Stomach (tissue), 9 donors: ENCODE results near the gene ERGIC2. TPM values are rescaled to one million over a fixed set of nuclear protein-coding genes. Genes with fewer than 3 reads are reported as not detected.
"Not testable (repeated sequence)": the region's sequence is repeated elsewhere in the genome, so short reads cannot be mapped to it uniquely, and the experiment has no call there.

Experiments
- DNase-seq, 2 donors: peaks; one replicate each; pipeline versions ENCODE4 v3.0.0 to v3.0.0-alpha.2; 2013 to 2019
- H3K27ac ChIP-seq, 5 donors: fragments of 200-600 bp in 4 of 5; sonication (generic) in 4 of 5; one replicate each; pipeline ENCODE4 v1.5.1; 2013 to 2019; ENCODE audit warnings: mild to moderate bottlenecking in 1 of 5, moderate library complexity in 1 of 5
- H3K27me3 ChIP-seq, 3 donors: fragments of 200-600 bp; sonication (generic); one replicate each; pipeline ENCODE4 v1.5.1; 2017 to 2019; ENCODE audit warnings: mixed run types in 1 of 3
- H3K36me3 ChIP-seq, 4 donors: fragments of 200-600 bp; sonication (generic); 1 replicate in 3 of 4; 2 replicates in 1 of 4; pipeline ENCODE4 v1.5.1; 2016 to 2019
- H3K4me1 ChIP-seq, 4 donors: fragments of 200-600 bp; sonication (generic); one replicate each; pipeline ENCODE4 v1.5.1; 2016 to 2019
- H3K4me3 ChIP-seq, 4 donors: fragments of 200-600 bp; sonication (generic) in 3 of 4; one replicate each; pipeline ENCODE4 v1.5.1; 2016 to 2019; ENCODE audit warnings: mild to moderate bottlenecking in 1 of 4
- H3K9me3 ChIP-seq, 4 donors: fragments of 200-600 bp; sonication (generic); one replicate each; pipeline ENCODE4 v1.5.1; 2016 to 2019
- CTCF ChIP-seq, 7 experiments: fragments of 450-650 bp in 4 of 7; fragments of 200-600 bp in 3 of 7; sonication (generic) in 3 of 7; IDR thresholded peaks; one replicate each; pipeline ENCODE4 v1.5.1; 2016 to 2019; ENCODE audit warnings: antibody characterized with exemption in 7 of 7, control low read depth in 2 of 7, mild to moderate bottlenecking in 1 of 7
- EP300 ChIP-seq: sonication (generic); formaldehyde crosslinking; IDR thresholded peaks from one replicate; pipeline ENCODE4 v1.6.1; 2017; ENCODE audit warnings: antibody characterized with exemption
- POLR2A ChIP-seq, 4 donors: fragments of 450-650 bp; IDR thresholded peaks; one replicate each; pipeline ENCODE4 v1.6.1; 2016; ENCODE audit warnings: antibody characterized with exemption in 4 of 4, control low read depth in 2 of 4, mild to moderate bottlenecking in 1 of 4, moderate library complexity in 1 of 4
- POLR2AphosphoS5 ChIP-seq, 3 donors: sonication (generic); formaldehyde crosslinking; IDR thresholded peaks; one replicate each; pipeline ENCODE4 v1.6.1; 2016; ENCODE audit warnings: antibody characterized with exemption in 3 of 3
- WGBS, 5 donors: extraction: QIAGEN DNeasy Blood & Tissue Kit in 3 of 5; methylation state at CpG; one replicate each; pipeline versions ENCODE4 v1.1.5 to v1.1.7; 2013 to 2018; 5-methylcytosine and 5-hydroxymethylcytosine counted together
- intact Hi-C: fragments of 100-400 bp; cut with DNase I; formaldehyde crosslinking; loops from one replicate; pipeline ENCODE4 v1.15.1; 2023; ENCODE audit warnings: low total_unique reads
- polyA plus RNA-seq, 3 donors: library from polyadenylated mRNA; stranded (reverse); fragments of 200-250 nt; gene quantifications; one replicate each; pipeline ENCODE4 v1.2.3, GENCODE V29; 2013
- total RNA-seq, 5 donors: library from RNA; depleted of rRNA; stranded (reverse); fragments of >200 nt; gene quantifications; one replicate each; pipeline versions ENCODE4 v1.1.0 to v1.2.3, GENCODE V29; 2014 to 2016
- donor health status: healthy with polysubstance abuse.
- donor health status: Bipolar disorder and iron deficiency.
- donor health status: healthy.

The ERGIC2 gene
- total and polyA plus RNA-seq, 8 donors, result 17.4 to 45.7 (median 33.2) TPM

- intact Hi-C loops, result no loop called here
- 45 to 95% (median 90%) methylated on average over 2 of the region's 2 CpGs for WGBS, 5 donors
- DNase-seq, result no peak
- H3K4me3 ChIP-seq, result no peak overlapping the region
- no peak overlapping the region for H3K27ac ChIP-seq
- TF ChIP-seq EP300 (no peak), CTCF (IDR thresholded peaks at IDR 0.05) (no peak), POLR2A (IDR thresholded peaks at IDR 0.05) (no peak), POLR2AphosphoS5 (IDR thresholded peaks at IDR 0.05) (no peak)
- no peaks in the 10 kb centered on the region for H3K4me1 ChIP-seq
- H3K27me3 ChIP-seq, result no peaks in the 10 kb centered on the region
- H3K9me3 ChIP-seq, result no peaks in the 10 kb centered on the region
- H3K36me3 ChIP-seq, result peaks cover 0 to 4% (median 0%) of the 10 kb centered on the region in 4 donors
These were observed 74.7 kb downstream of the ERGIC2 start for GRCh38 chr12:29306266-29306665.

- Histone ChIP-seq H3K36me3 (peaks cover 0 to 4% (median 0%) of the 10 kb centered on the region in 4 donors), H3K27ac (no peak overlapping the region), H3K27me3 (no peaks in the 10 kb centered on the region), H3K4me1 (no peaks in the 10 kb centered on the region), H3K9me3 (no peaks in the 10 kb centered on the region), H3K4me3 (no peak overlapping the region)
- intact Hi-C loops, result no loop called here
- TF ChIP-seq EP300 (no peak), POLR2AphosphoS5 (IDR thresholded peaks at IDR 0.05) (no peak)
- no peak for DNase-seq
These were observed 76.6 kb downstream of the ERGIC2 start for GRCh38 chr12:29304388-29304787.

GRCh38 chr12:29301114-29301513, 79.9 kb downstream of the ERGIC2 start:
- no peak for TF ChIP-seq POLR2A (IDR thresholded peaks at IDR 0.05)
- TF ChIP-seq EP300, result no peak
- no peak for TF ChIP-seq CTCF (IDR thresholded peaks at IDR 0.05)
- TF ChIP-seq POLR2AphosphoS5 (IDR thresholded peaks at IDR 0.05), result no peak

GRCh38 chr12:29299633-29300032, 81.3 kb downstream of the ERGIC2 start:
- no peak for TF ChIP-seq CTCF (IDR thresholded peaks at IDR 0.05)
- no peak for TF ChIP-seq POLR2A (IDR thresholded peaks at IDR 0.05)
- no peak for TF ChIP-seq POLR2AphosphoS5 (IDR thresholded peaks at IDR 0.05)
- no peak for TF ChIP-seq EP300
- 48 to 86% (median 82%) methylated on average over 2 of the region's 2 CpGs for WGBS, 5 donors
- H3K4me3 ChIP-seq, result no peak overlapping the region
- no peak for DNase-seq
- no peaks in the 10 kb centered on the region for H3K9me3 ChIP-seq
- H3K36me3 ChIP-seq, result peaks cover 0 to 4% (median 0%) of the 10 kb centered on the region in 4 donors
- no peaks in the 10 kb centered on the region for H3K4me1 ChIP-seq
- no peaks in the 10 kb centered on the region for H3K27me3 ChIP-seq
- intact Hi-C loops, result no loop called here
- H3K27ac ChIP-seq, result no peak overlapping the region

More at GRCh38 chr12:29301114-29301513, 79.9 kb downstream of the ERGIC2 start:
- 89 to 93% (median 92%) methylated on average over 3 of the region's 3 CpGs for WGBS, 5 donors
- DNase-seq, result no peak
- intact Hi-C loops, result no loop called here
- H3K36me3 ChIP-seq, result peaks cover 0 to 4% (median 0%) of the 10 kb centered on the region in 4 donors
- no peaks in the 10 kb centered on the region for H3K4me1 ChIP-seq
- no peaks in the 10 kb centered on the region for H3K27me3 ChIP-seq
- no peaks in the 10 kb centered on the region for H3K9me3 ChIP-seq
- H3K27ac ChIP-seq, result no peak overlapping the region
- H3K4me3 ChIP-seq, result no peak overlapping the region

- no peaks in the 10 kb centered on the region for H3K9me3 ChIP-seq
- TF ChIP-seq POLR2A (IDR thresholded peaks at IDR 0.05) (no peak), CTCF (IDR thresholded peaks at IDR 0.05) (no peak), EP300 (no peak), POLR2AphosphoS5 (IDR thresholded peaks at IDR 0.05) (no peak)
- DNase-seq, result no peak
- no peaks in the 10 kb centered on the region for H3K4me1 ChIP-seq
- H3K27ac ChIP-seq, result no peak overlapping the region
- H3K36me3 ChIP-seq, result no peaks in the 10 kb centered on the region
- H3K27me3 ChIP-seq, result no peaks in the 10 kb centered on the region
- H3K4me3 ChIP-seq, result no peak overlapping the region
- 91 to 99% (median 96%) methylated on average over 3 of the region's 3 CpGs for WGBS, 5 donors
- intact Hi-C loops, result no loop called here
These were observed 89.7 kb downstream of the ERGIC2 start for GRCh38 chr12:29291226-29291625.

GRCh38 chr12:29290475-29290874, 90.5 kb downstream of the ERGIC2 start:
- H3K27ac ChIP-seq, intact Hi-C loops: not testable (repeated sequence)

More at GRCh38 chr12:29290475-29290874, 90.5 kb downstream of the ERGIC2 start:
- H3K4me1 ChIP-seq, DNase-seq, H3K27me3 ChIP-seq, H3K9me3 ChIP-seq, H3K36me3 ChIP-seq, H3K4me3 ChIP-seq: not testable (repeated sequence)
